HL-60 (cell line): ENCODE results near the gene AIFM3.

Experiments used
- DNase-seq, 2 experiments: peaks; one replicate each; pipeline ENCODE4 v3.0.0-alpha.2; 2010 to 2020; ENCODE audit warnings: low read depth in 1 of 2, low spot score in 1 of 2
- H3K27ac ChIP-seq: fragments of 250-450 bp; sonication (Bioruptor Pico); replicated peaks from 2 replicates; pipeline ENCODE4 v1.5.1; 2020; ENCODE audit warnings: mild to moderate bottlenecking, moderate library complexity
- H3K27me3 ChIP-seq: fragments of 250-450 bp; sonication (Bioruptor Pico); 2 replicates; pipeline ENCODE4 v1.5.1; 2021; ENCODE audit warnings: mild to moderate bottlenecking, moderate library complexity; ENCODE audit not compliant: insufficient read depth, poor library complexity, severe bottlenecking
- H3K4me3 ChIP-seq: replicated peaks from 2 replicates; pipeline ENCODE4 v1.5.1; 2011; ENCODE audit warnings: mild to moderate bottlenecking, control low read depth, low read length; ENCODE audit not compliant: insufficient read depth
- CTCF ChIP-seq: IDR thresholded peaks from one replicate; pipeline ENCODE4 v1.5.1; 2011; ENCODE audit warnings: low read length, control low read depth, inconsistent platforms; ENCODE audit not compliant: insufficient read depth
- GABPA ChIP-seq: IDR thresholded peaks from 2 replicates; pipeline ENCODE4 v1.6.1; 2012; ENCODE audit warnings: low read depth
- POLR2AphosphoS5 ChIP-seq: IDR thresholded peaks from 2 replicates; pipeline ENCODE4 v1.6.1; 2012; ENCODE audit warnings: low read depth
- SPI1 ChIP-seq: IDR thresholded peaks from 2 replicates; pipeline ENCODE4 v1.6.1; 2012; ENCODE audit warnings: low read depth, mild to moderate bottlenecking, borderline replicate concordance
- long read RNA-seq: library from polyadenylated mRNA; unstranded; transcript quantifications from one replicate; pipeline ENCODE4 v2.0.0, GENCODE V29; 2020
- TF ChIP-seq, protein P1 (sequence below): IDR thresholded peaks from 2 replicates; pipeline ENCODE4 v1.6.1; 2012; ENCODE audit warnings: low read depth; ENCODE audit not compliant: insufficient replicate concordance

Gene AIFM3, protein sequence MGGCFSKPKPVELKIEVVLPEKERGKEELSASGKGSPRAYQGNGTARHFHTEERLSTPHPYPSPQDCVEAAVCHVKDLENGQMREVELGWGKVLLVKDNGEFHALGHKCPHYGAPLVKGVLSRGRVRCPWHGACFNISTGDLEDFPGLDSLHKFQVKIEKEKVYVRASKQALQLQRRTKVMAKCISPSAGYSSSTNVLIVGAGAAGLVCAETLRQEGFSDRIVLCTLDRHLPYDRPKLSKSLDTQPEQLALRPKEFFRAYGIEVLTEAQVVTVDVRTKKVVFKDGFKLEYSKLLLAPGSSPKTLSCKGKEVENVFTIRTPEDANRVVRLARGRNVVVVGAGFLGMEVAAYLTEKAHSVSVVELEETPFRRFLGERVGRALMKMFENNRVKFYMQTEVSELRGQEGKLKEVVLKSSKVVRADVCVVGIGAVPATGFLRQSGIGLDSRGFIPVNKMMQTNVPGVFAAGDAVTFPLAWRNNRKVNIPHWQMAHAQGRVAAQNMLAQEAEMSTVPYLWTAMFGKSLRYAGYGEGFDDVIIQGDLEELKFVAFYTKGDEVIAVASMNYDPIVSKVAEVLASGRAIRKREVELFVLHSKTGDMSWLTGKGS
- long read RNA-seq: 0 reads

GRCh38 chr22:20966883-20967696, at the start of gene AIFM3:
Gene AIFM3 (plus strand): TSS chr22:20967255. CDS start chr22:20967945, 690 bp downstream.
- Histone ChIP-seq H3K27me3 (no peaks in the 10 kb centered on the region), H3K4me3 (no peak within 1 kb of the TSS), H3K27ac (peak within 1 kb of the TSS; percentile 13; the same call in 1 of the 2 replicates)
- no peak for DNase-seq
- TF ChIP-seq POLR2AphosphoS5 (no peak), GABPA (no peak), CTCF (no peak), SPI1 (no peak)
- TF ChIP-seq, protein P1, sequence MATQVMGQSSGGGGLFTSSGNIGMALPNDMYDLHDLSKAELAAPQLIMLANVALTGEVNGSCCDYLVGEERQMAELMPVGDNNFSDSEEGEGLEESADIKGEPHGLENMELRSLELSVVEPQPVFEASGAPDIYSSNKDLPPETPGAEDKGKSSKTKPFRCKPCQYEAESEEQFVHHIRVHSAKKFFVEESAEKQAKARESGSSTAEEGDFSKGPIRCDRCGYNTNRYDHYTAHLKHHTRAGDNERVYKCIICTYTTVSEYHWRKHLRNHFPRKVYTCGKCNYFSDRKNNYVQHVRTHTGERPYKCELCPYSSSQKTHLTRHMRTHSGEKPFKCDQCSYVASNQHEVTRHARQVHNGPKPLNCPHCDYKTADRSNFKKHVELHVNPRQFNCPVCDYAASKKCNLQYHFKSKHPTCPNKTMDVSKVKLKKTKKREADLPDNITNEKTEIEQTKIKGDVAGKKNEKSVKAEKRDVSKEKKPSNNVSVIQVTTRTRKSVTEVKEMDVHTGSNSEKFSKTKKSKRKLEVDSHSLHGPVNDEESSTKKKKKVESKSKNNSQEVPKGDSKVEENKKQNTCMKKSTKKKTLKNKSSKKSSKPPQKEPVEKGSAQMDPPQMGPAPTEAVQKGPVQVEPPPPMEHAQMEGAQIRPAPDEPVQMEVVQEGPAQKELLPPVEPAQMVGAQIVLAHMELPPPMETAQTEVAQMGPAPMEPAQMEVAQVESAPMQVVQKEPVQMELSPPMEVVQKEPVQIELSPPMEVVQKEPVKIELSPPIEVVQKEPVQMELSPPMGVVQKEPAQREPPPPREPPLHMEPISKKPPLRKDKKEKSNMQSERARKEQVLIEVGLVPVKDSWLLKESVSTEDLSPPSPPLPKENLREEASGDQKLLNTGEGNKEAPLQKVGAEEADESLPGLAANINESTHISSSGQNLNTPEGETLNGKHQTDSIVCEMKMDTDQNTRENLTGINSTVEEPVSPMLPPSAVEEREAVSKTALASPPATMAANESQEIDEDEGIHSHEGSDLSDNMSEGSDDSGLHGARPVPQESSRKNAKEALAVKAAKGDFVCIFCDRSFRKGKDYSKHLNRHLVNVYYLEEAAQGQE: no peak

DNA sequence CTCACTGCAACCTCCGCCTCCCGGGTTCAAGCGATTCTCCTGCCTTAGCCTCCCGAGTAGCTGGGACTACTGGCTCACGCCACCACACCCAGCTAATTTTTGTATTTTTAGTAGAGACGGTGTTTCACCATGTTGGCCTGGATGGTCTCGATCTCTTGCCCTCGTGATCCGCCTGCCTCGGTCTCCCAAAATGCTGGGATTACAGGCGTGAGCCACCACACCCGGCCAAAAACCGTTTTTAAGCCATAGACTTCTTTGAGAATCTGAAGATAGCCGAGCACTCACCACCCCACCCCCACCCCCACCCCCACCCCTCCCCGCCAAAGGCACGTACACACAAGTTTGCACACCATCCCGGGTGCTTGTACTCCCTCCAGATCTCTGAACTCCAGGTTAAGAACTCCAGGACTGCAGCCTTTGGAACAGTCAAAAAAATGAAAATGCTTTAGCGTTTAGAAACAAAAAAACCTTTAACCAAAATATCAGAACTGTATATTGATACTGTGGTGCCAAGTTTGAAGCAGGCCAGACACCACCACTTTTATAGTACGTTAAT, 48.3 kb upstream of the AIFM3 start:
- Histone ChIP-seq H3K27me3 (no peaks in the 10 kb centered on the region), H3K4me3 (peak overlapping the region; percentile 77), H3K27ac (peak overlapping the region; percentile 94)
- no peak for DNase-seq
- TF ChIP-seq CTCF (no peak), SPI1 (no peak), GABPA (no peak), POLR2AphosphoS5 (no peak)
- TF ChIP-seq, protein P1: no peak

- Histone ChIP-seq H3K4me3 (peak overlapping the region; percentile 77), H3K27ac (no peak overlapping the region), H3K27me3 (no peaks in the 10 kb centered on the region)
- no peak for DNase-seq
- TF ChIP-seq, protein P1: no peak
- no peak for TF ChIP-seq CTCF
- no peak for TF ChIP-seq GABPA
- TF ChIP-seq SPI1: no peak
- TF ChIP-seq POLR2AphosphoS5: no peak
Measured at GRCh38 chr22:20919718-20920117, 47.3 kb upstream of the AIFM3 start.
